Neural cell (in vitro differentiated cells): ENCODE results near the gene NAT8.
"Not testable (repeated sequence)": the region's sequence is repeated elsewhere in the genome, so short reads cannot be mapped to it uniquely, and the experiment has no call there.

Source experiments
- CTCF ChIP-seq: fragments of 450-650 bp; IDR thresholded peaks from 2 replicates; pipeline ENCODE4 v1.5.1; 2014; ENCODE audit warnings: antibody characterized with exemption, mild to moderate bottlenecking, moderate library complexity; ENCODE audit not compliant: poor library complexity, severe bottlenecking
- EZH2 ChIP-seq: fragments of 200-600, 300-800 bp; shearing (Covaris generic), sonication (generic); IDR thresholded peaks from 2 replicates; pipeline ENCODE4 v1.6.1; 2014; ENCODE audit warnings: antibody characterized with exemption, low read length, borderline replicate concordance, mild to moderate bottlenecking; ENCODE audit not compliant: insufficient read depth, poor library complexity, severe bottlenecking
- RAD21 ChIP-seq: fragments of 450-650 bp; conservative IDR thresholded peaks from 2 replicates; pipeline ENCODE4 v1.6.1; 2014; ENCODE audit warnings: antibody characterized with exemption, mild to moderate bottlenecking, moderate library complexity

- not testable (repeated sequence) for TF ChIP-seq RAD21, EZH2, CTCF
Observed at GRCh38 chr2:73636977-73637376, 5.2 kb downstream of the NAT8 start.
